Measurements from ENCODE around the gene UBE2D2. TPM values are rescaled to one million over a fixed set of nuclear protein-coding genes. Genes with fewer than 3 reads are reported as not detected.
"Not testable (repeated sequence)": the region's sequence is repeated elsewhere in the genome, so short reads cannot be mapped to it uniquely, and the experiment has no call there.

The UBE2D2 gene
- total RNA-seq, 1 experiment from 2014 or later, result 222 TPM

DNA sequence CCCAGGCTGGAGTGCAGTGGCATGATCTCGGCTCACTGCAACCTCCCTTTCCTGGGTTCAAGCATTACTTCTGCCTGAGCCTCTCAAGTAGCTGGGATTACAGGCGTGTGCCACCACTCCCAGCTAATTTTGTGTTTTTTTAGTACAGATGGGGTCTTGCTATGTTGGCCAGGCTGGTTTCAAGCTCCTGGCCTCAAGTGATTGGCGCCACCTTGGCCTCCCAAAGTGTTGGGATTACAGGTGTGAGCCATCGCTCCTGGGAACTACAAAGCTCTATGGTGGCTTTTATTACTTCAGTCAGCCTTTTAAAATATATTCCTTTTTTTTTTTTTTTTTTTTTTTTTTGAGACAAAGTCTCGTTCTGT is 37.4 kb downstream of the UBE2D2 start:
- H3K9me3 ChIP-seq (ENCODE audit: control insufficient read depth, insufficient read depth, low read depth, low read length); in situ Hi-C loops (cut with HindIII; ENCODE audit: low pct_unique_long_range_greater_than_20kb, low sequenced_read_pairs); H3K27ac ChIP-seq (ENCODE audit: low read length); H3K36me3 ChIP-seq (ENCODE audit: control insufficient read depth, insufficient read depth, low read length); H3K4me3 ChIP-seq (ENCODE audit: low read depth in 2 of 2, low read length in 2 of 2); H3K27me3 ChIP-seq (ENCODE audit: control insufficient read depth, insufficient read depth, low read length); ATAC-seq; BruUV-seq (replicated peaks); DNase-seq (ENCODE audit: low read depth, low spot score); intact Hi-C loops (cut with micrococcal nuclease; ENCODE audit: unreplicated experiment): not testable (repeated sequence)
- POLR2A ChIA-PET, result interaction anchor here (0.5 kb wide), 1 partner anchor 13 kb away, joined by 7 read pairs; no protein-coding TSS in a partner anchor
- CTCF ChIA-PET, result interaction anchor here (0.5 to 0.7 kb wide), 4 partner anchors 11 to 641 kb away, joined by 3 to 7 read pairs (median 6); no protein-coding TSS in a partner anchor
- peaks cover 12% of the 10 kb centered on the region for H3K4me1 ChIP-seq (ENCODE audit: control insufficient read depth, insufficient read depth, low read length)

GRCh38 chr5:139600336-139600949 is 39.3 kb downstream of the UBE2D2 start:
- Histone ChIP-seq H3K27me3 (ENCODE audit: control insufficient read depth, insufficient read depth, low read length) (no peaks in the 10 kb centered on the region), H3K4me1 (ENCODE audit: control insufficient read depth, insufficient read depth, low read length) (peaks cover 6% of the 10 kb centered on the region), H3K36me3 (ENCODE audit: control insufficient read depth, insufficient read depth, low read length) (peaks cover 5% of the 10 kb centered on the region; the same call in 1 of the 2 replicates), H3K9me3 (ENCODE audit: control insufficient read depth, insufficient read depth, low read depth, low read length) (no peaks in the 10 kb centered on the region), H3K27ac (ENCODE audit: low read length) (no peak overlapping the region), H3K4me3 (ENCODE audit: low read depth in 2 of 2, low read length in 2 of 2) (no peak overlapping the region)
- intact Hi-C loops (cut with micrococcal nuclease; ENCODE audit: unreplicated experiment), result no loop called here
- CTCF ChIA-PET, result no interaction called here
- TF ChIP-seq SIN3A (IDR thresholded peaks at IDR 0.05; ENCODE audit: borderline replicate concordance, insufficient read depth, low read depth, low read length) (no peak), CTCF (IDR thresholded peaks at IDR 0.05) (no peak), POLR2AphosphoS5 (IDR thresholded peaks at IDR 0.05; ENCODE audit: low read depth, low read length) (no peak), TCF7L2 (IDR thresholded peaks at IDR 0.05; ENCODE audit: low read depth, low read length) (no peak)
- TF ChIP-seq, protein P1, sequence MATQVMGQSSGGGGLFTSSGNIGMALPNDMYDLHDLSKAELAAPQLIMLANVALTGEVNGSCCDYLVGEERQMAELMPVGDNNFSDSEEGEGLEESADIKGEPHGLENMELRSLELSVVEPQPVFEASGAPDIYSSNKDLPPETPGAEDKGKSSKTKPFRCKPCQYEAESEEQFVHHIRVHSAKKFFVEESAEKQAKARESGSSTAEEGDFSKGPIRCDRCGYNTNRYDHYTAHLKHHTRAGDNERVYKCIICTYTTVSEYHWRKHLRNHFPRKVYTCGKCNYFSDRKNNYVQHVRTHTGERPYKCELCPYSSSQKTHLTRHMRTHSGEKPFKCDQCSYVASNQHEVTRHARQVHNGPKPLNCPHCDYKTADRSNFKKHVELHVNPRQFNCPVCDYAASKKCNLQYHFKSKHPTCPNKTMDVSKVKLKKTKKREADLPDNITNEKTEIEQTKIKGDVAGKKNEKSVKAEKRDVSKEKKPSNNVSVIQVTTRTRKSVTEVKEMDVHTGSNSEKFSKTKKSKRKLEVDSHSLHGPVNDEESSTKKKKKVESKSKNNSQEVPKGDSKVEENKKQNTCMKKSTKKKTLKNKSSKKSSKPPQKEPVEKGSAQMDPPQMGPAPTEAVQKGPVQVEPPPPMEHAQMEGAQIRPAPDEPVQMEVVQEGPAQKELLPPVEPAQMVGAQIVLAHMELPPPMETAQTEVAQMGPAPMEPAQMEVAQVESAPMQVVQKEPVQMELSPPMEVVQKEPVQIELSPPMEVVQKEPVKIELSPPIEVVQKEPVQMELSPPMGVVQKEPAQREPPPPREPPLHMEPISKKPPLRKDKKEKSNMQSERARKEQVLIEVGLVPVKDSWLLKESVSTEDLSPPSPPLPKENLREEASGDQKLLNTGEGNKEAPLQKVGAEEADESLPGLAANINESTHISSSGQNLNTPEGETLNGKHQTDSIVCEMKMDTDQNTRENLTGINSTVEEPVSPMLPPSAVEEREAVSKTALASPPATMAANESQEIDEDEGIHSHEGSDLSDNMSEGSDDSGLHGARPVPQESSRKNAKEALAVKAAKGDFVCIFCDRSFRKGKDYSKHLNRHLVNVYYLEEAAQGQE (IDR thresholded peaks at IDR 0.05; ENCODE audit: insufficient read depth in 1 of 2, low read depth in 2 of 2, low read length in 1 of 2), result no peak
- in situ Hi-C loops (cut with HindIII; ENCODE audit: low pct_unique_long_range_greater_than_20kb, low sequenced_read_pairs), result no loop called here
- ATAC-seq, result no peak
- BruUV-seq (replicated peaks), result no TSS peak
- no peak for DNase-seq (ENCODE audit: low read depth, low spot score)
- POLR2A ChIA-PET, result no interaction called here

- Histone ChIP-seq H3K9me3 (ENCODE audit: control insufficient read depth, insufficient read depth, low read depth, low read length) (no peaks in the 10 kb centered on the region), H3K27ac (ENCODE audit: low read length) (no peak overlapping the region), H3K27me3 (ENCODE audit: control insufficient read depth, insufficient read depth, low read length) (no peaks in the 10 kb centered on the region), H3K4me1 (ENCODE audit: control insufficient read depth, insufficient read depth, low read length) (peaks cover 6% of the 10 kb centered on the region), H3K36me3 (ENCODE audit: control insufficient read depth, insufficient read depth, low read length) (peaks cover 5% of the 10 kb centered on the region; the same call in 1 of the 2 replicates), H3K4me3 (ENCODE audit: low read depth in 2 of 2, low read length in 2 of 2) (no peak overlapping the region)
- TF ChIP-seq POLR2AphosphoS5 (IDR thresholded peaks at IDR 0.05; ENCODE audit: low read depth, low read length), result no peak
- TF ChIP-seq, protein P1 (IDR thresholded peaks at IDR 0.05; ENCODE audit: insufficient read depth in 1 of 2, low read depth in 2 of 2, low read length in 1 of 2), result no peak
- TF ChIP-seq SIN3A (IDR thresholded peaks at IDR 0.05; ENCODE audit: borderline replicate concordance, insufficient read depth, low read depth, low read length), result no peak
- TF ChIP-seq TCF7L2 (IDR thresholded peaks at IDR 0.05; ENCODE audit: low read depth, low read length), result no peak
- TF ChIP-seq CTCF (IDR thresholded peaks at IDR 0.05), result no peak
- in situ Hi-C loops (cut with HindIII; ENCODE audit: low pct_unique_long_range_greater_than_20kb, low sequenced_read_pairs), result no loop called here
- DNase-seq (ENCODE audit: low read depth, low spot score), result no peak
- CTCF ChIA-PET, result no interaction called here
- POLR2A ChIA-PET, result no interaction called here
- BruUV-seq (replicated peaks), result no TSS peak
- intact Hi-C loops (cut with micrococcal nuclease; ENCODE audit: unreplicated experiment), result no loop called here
- no peak for ATAC-seq
These were observed 40.3 kb downstream of the UBE2D2 start for GRCh38 chr5:139601429-139601828.
